ENCODE measurements around the gene WASL.

- TF ChIP-seq, protein P1, sequence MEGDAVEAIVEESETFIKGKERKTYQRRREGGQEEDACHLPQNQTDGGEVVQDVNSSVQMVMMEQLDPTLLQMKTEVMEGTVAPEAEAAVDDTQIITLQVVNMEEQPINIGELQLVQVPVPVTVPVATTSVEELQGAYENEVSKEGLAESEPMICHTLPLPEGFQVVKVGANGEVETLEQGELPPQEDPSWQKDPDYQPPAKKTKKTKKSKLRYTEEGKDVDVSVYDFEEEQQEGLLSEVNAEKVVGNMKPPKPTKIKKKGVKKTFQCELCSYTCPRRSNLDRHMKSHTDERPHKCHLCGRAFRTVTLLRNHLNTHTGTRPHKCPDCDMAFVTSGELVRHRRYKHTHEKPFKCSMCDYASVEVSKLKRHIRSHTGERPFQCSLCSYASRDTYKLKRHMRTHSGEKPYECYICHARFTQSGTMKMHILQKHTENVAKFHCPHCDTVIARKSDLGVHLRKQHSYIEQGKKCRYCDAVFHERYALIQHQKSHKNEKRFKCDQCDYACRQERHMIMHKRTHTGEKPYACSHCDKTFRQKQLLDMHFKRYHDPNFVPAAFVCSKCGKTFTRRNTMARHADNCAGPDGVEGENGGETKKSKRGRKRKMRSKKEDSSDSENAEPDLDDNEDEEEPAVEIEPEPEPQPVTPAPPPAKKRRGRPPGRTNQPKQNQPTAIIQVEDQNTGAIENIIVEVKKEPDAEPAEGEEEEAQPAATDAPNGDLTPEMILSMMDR (conservative IDR thresholded peaks at IDR 0.05; ENCODE audit: low read depth, low read length), result no peak
- no peak for TF ChIP-seq EZH2phosphoT487 (IDR thresholded peaks at IDR 0.05; ENCODE audit: borderline replicate concordance, low read length)
These were observed 87.0 kb downstream of the WASL start for GRCh38 chr7:123661765-123662164.
